Measurements from ENCODE around the gene AKAP1. TPM values are rescaled to one million over a fixed set of nuclear protein-coding genes. Genes with fewer than 3 reads are reported as not detected.
A peak's percentile ranks its signal among the peaks of the same experiment; 100 is the strongest.

Gene AKAP1
- total and polyA plus RNA-seq, 9 of the 15 experiments (the other 6 are each of a cell fraction or from before 2014, with no cell fraction given), result 12.9 to 63.8 (median 36.4) TPM

- Histone ChIP-seq H3K36me3 (ENCODE audit: control insufficient read depth, insufficient read depth, low read length) (no peaks in the 10 kb centered on the region), H4K20me1 (replicated peaks; ENCODE audit: control insufficient read depth, insufficient read depth, low read length) (peaks cover 4% of the 10 kb centered on the region; the same call in 1 of the 2 replicates), H3K9me1 (ENCODE audit: control insufficient read depth, insufficient read depth, low read length) (no peaks in the 10 kb centered on the region), H3K4me2 (ENCODE audit: insufficient read depth, low read length) (no peak overlapping the region), H3K9me3 (replicated peaks; ENCODE audit: control insufficient read depth, insufficient read depth, low read depth, low read length) (0 out of 2 replicates have a peak, but pooled peaks cover 6% of the 10 kb centered on the region), H3K4me1 (replicated peaks in 1 of 2; ENCODE audit: control insufficient read depth in 2 of 2, insufficient read depth in 2 of 2, low read length in 2 of 2) (peaks cover 0 to 3% of the 10 kb centered on the region in 2 experiments; a peak in 1 of 5 replicates), H3K9ac (ENCODE audit: insufficient read depth in 1 of 2, low read depth in 2 of 2, low read length in 2 of 2) (no peak overlapping the region), H3K27me3 (ENCODE audit: control insufficient read depth in 2 of 2, insufficient read depth in 2 of 2, low read length in 2 of 2) (peaks cover 35 to 41% of the 10 kb centered on the region in 2 experiments), H3K4me3 (no peak overlapping the region), H3K27ac (ENCODE audit: extremely low read depth, low read depth, low read length) (no peak overlapping the region), H2AFZ (ENCODE audit: low read depth, low read length) (no peak overlapping the region), H3K79me2 (ENCODE audit: control insufficient read depth, insufficient read depth, low read length) (no peaks in the 10 kb centered on the region)
- CTCF ChIA-PET (ENCODE audit: low intra/inter-chr PET ratio), result no interaction called here
- in situ Hi-C loops (cut with MboI) (loop anchor here (25.0 kb wide), 1 partner anchor 969 kb away; no protein-coding TSS in a partner anchor), intact Hi-C loops (cut with micrococcal nuclease) (no loop called here)
- no TSS peak for BruUV-seq (replicated peaks)
- no peak for FAIRE-seq
- POLR2A ChIA-PET, result interaction anchor here (1.2 kb wide), 1 partner anchor 16 kb away, joined by 6 read pairs; no protein-coding TSS in a partner anchor
- 0% methylated on average over 4 of the region's 4 CpGs for WGBS (ENCODE audit: insufficient coverage, low coverage, missing lambda C conversion rate)
- ATAC-seq, result no peak
- TF ChIP-seq NCOR1 (IDR thresholded peaks at IDR 0.05) (no peak), RFX7 (CRISPR knock-in tag; IDR thresholded peaks at IDR 0.05) (no peak), MAFF (IDR thresholded peaks at IDR 0.05; ENCODE audit: low read length) (no peak)
- no peak for DNase-seq (ENCODE audit: extremely low read depth in 1 of 4, low spot score in 3 of 4)
Observed at GRCh38 chr17:57142925-57143324, 57.9 kb downstream of the AKAP1 start.

- intact Hi-C loops (cut with micrococcal nuclease), result no loop called here
- ChIA-PET POLR2A (interaction anchor here (0.6 to 1.2 kb wide), 2 partner anchors 16 to 500 kb away, joined by 3 to 6 read pairs; no protein-coding TSS in a partner anchor), CTCF (ENCODE audit: low intra/inter-chr PET ratio) (no interaction called here)
- TF ChIP-seq ZNF699 (CRISPR knock-in tag; IDR thresholded peaks at IDR 0.05; ENCODE audit: insufficient replicate concordance), result no peak
- TF ChIP-seq KDM4B (IDR thresholded peaks at IDR 0.05; ENCODE audit: borderline replicate concordance in 2 of 2, low read depth in 1 of 2), result no peak
- no peak for TF ChIP-seq PBX2 (CRISPR knock-in tag; IDR thresholded peaks at IDR 0.05; ENCODE audit: low read depth)
- TF ChIP-seq PBX2 (tag; conservative IDR thresholded peaks at IDR 0.05; ENCODE audit: low read depth), result 0 out of 2 replicates have a peak, but pooled peaks have one; percentile 10
- no peak for DNase-seq (ENCODE audit: extremely low read depth in 1 of 4, low spot score in 3 of 4)
- H4K20me1 ChIP-seq (replicated peaks; ENCODE audit: control insufficient read depth, insufficient read depth, low read length), result peaks cover 4% of the 10 kb centered on the region; the same call in 1 of the 2 replicates
- FAIRE-seq, result no peak
- no peak overlapping the region for H3K4me2 ChIP-seq (ENCODE audit: insufficient read depth, low read length)
- H3K36me3 ChIP-seq (ENCODE audit: control insufficient read depth, insufficient read depth, low read length), result no peaks in the 10 kb centered on the region
- ATAC-seq, result no peak
- no peaks in the 10 kb centered on the region for H3K9me1 ChIP-seq (ENCODE audit: control insufficient read depth, insufficient read depth, low read length)
- H3K9me3 ChIP-seq (replicated peaks; ENCODE audit: control insufficient read depth, insufficient read depth, low read depth, low read length), result 0 out of 2 replicates have a peak, but pooled peaks cover 6% of the 10 kb centered on the region
- H3K79me2 ChIP-seq (ENCODE audit: control insufficient read depth, insufficient read depth, low read length), result no peaks in the 10 kb centered on the region
- no peak overlapping the region for H2AFZ ChIP-seq (ENCODE audit: low read depth, low read length)
- no peaks in the 10 kb centered on the region for H3K4me1 ChIP-seq (replicated peaks in 1 of 2; ENCODE audit: control insufficient read depth in 2 of 2, insufficient read depth in 2 of 2, low read length in 2 of 2)
- in situ Hi-C loops (cut with MboI), result loop anchor here (25.0 kb wide), 1 partner anchor 969 kb away; no protein-coding TSS in a partner anchor
- H3K27ac ChIP-seq (ENCODE audit: extremely low read depth, low read depth, low read length), result no peak overlapping the region
- no peak overlapping the region for H3K9ac ChIP-seq (ENCODE audit: insufficient read depth in 1 of 2, low read depth in 2 of 2, low read length in 2 of 2)
- H3K4me3 ChIP-seq, result no peak overlapping the region
- BruUV-seq (replicated peaks), result no TSS peak
- WGBS (ENCODE audit: insufficient coverage, low coverage, missing lambda C conversion rate), result 4% methylated on average over 2 of the region's 2 CpGs
- H3K27me3 ChIP-seq (ENCODE audit: control insufficient read depth in 2 of 2, insufficient read depth in 2 of 2, low read length in 2 of 2), result peaks cover 31 to 39% of the 10 kb centered on the region in 2 experiments
Observed at GRCh38 chr17:57143361-57143760, 58.3 kb downstream of the AKAP1 start.

Data from K562 (cell line).